ENCODE measurements around the gene IGSF11.

The IGSF11 gene

DNA sequence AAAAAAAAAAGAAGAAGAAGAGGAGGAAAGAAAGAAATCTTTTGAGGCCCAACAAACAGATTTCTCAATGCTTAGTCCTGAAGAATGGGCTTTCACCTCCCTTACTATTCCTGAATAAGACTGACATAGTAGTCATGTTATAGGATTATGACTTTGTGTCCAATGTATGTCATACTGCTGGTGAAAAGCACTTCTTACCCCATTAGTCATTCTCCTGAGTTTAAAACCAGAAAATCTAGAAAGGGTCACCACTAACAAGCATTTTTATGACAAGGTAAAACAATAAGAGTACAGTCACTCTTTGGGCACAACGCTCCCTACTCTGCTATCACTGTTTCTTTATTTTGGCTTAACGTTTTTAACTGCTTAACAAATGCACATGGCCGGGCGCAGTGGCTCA, 88.2 kb downstream of the IGSF11 start:
- H3K4me1 ChIP-seq (ENCODE audit: control insufficient read depth in 1 of 2, insufficient read depth in 1 of 2, low read depth in 1 of 2, low read length in 1 of 2) = no peaks in the 10 kb centered on the region
- H3K27ac ChIP-seq = no peak overlapping the region
- no peaks in the 10 kb centered on the region for H3K27me3 ChIP-seq
- no peak overlapping the region for H3K4me3 ChIP-seq (ENCODE audit: low read depth in 1 of 2, low read length in 1 of 2)
- no peaks in the 10 kb centered on the region for H3K9me3 ChIP-seq
- H3K36me3 ChIP-seq = no peaks in the 10 kb centered on the region
- TF ChIP-seq, protein P1, sequence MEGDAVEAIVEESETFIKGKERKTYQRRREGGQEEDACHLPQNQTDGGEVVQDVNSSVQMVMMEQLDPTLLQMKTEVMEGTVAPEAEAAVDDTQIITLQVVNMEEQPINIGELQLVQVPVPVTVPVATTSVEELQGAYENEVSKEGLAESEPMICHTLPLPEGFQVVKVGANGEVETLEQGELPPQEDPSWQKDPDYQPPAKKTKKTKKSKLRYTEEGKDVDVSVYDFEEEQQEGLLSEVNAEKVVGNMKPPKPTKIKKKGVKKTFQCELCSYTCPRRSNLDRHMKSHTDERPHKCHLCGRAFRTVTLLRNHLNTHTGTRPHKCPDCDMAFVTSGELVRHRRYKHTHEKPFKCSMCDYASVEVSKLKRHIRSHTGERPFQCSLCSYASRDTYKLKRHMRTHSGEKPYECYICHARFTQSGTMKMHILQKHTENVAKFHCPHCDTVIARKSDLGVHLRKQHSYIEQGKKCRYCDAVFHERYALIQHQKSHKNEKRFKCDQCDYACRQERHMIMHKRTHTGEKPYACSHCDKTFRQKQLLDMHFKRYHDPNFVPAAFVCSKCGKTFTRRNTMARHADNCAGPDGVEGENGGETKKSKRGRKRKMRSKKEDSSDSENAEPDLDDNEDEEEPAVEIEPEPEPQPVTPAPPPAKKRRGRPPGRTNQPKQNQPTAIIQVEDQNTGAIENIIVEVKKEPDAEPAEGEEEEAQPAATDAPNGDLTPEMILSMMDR (IDR thresholded peaks at IDR 0.05) = no peak

GRCh38 chr3:118945834-118946233, 88.8 kb downstream of the IGSF11 start:
- H3K27ac ChIP-seq = no peak overlapping the region
- no peaks in the 10 kb centered on the region for H3K9me3 ChIP-seq
- no peaks in the 10 kb centered on the region for H3K36me3 ChIP-seq
- no peaks in the 10 kb centered on the region for H3K27me3 ChIP-seq
- TF ChIP-seq, protein P1 (IDR thresholded peaks at IDR 0.05) = no peak
- no peak overlapping the region for H3K4me3 ChIP-seq (ENCODE audit: low read depth in 1 of 2, low read length in 1 of 2)
- H3K4me1 ChIP-seq (ENCODE audit: control insufficient read depth in 1 of 2, insufficient read depth in 1 of 2, low read depth in 1 of 2, low read length in 1 of 2) = no peaks in the 10 kb centered on the region

GRCh38 chr3:118943597-118943996, 91.0 kb downstream of the IGSF11 start:
- Histone ChIP-seq H3K4me3 (ENCODE audit: low read depth in 1 of 2, low read length in 1 of 2) (no peak overlapping the region), H3K27ac (no peak overlapping the region), H3K4me1 (ENCODE audit: control insufficient read depth in 1 of 2, insufficient read depth in 1 of 2, low read depth in 1 of 2, low read length in 1 of 2) (no peaks in the 10 kb centered on the region), H3K9me3 (no peaks in the 10 kb centered on the region), H3K27me3 (no peaks in the 10 kb centered on the region), H3K36me3 (no peaks in the 10 kb centered on the region)
- TF ChIP-seq, protein P1 (IDR thresholded peaks at IDR 0.05) = no peak

DNA sequence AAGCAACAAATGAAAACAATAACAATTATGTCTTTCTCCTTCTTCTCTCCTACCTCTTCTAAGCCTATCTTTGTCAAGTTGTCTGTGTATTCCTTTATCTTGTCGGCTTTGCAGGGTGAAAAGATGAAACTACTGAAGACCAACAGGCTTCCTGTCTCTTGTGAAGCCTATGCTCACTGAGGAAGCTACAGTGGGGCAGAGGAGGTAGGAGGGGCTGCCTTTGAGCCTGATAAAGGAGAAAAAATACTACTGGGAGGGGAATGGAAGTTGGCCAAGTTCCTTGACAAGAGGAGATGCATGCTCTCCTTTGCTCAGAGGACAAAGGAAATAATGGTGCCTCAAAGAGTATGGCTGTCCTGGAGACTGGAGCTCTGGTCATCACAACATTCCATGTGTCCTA, 92.0 kb downstream of the IGSF11 start:
- TF ChIP-seq, protein P1 (IDR thresholded peaks at IDR 0.05) = no peak
- no peak overlapping the region for H3K4me3 ChIP-seq (ENCODE audit: low read depth in 1 of 2, low read length in 1 of 2)
- no peaks in the 10 kb centered on the region for H3K27me3 ChIP-seq
- no peak overlapping the region for H3K27ac ChIP-seq
- no peaks in the 10 kb centered on the region for H3K36me3 ChIP-seq
- no peaks in the 10 kb centered on the region for H3K4me1 ChIP-seq (ENCODE audit: control insufficient read depth in 1 of 2, insufficient read depth in 1 of 2, low read depth in 1 of 2, low read length in 1 of 2)
- no peaks in the 10 kb centered on the region for H3K9me3 ChIP-seq

- H3K4me1 ChIP-seq (ENCODE audit: control insufficient read depth in 1 of 2, insufficient read depth in 1 of 2, low read depth in 1 of 2, low read length in 1 of 2) = no peaks in the 10 kb centered on the region
- H3K36me3 ChIP-seq = no peaks in the 10 kb centered on the region
- no peaks in the 10 kb centered on the region for H3K27me3 ChIP-seq
- no peak overlapping the region for H3K27ac ChIP-seq
- no peak overlapping the region for H3K4me3 ChIP-seq (ENCODE audit: low read depth in 1 of 2, low read length in 1 of 2)
- no peaks in the 10 kb centered on the region for H3K9me3 ChIP-seq
- TF ChIP-seq, protein P1 (IDR thresholded peaks at IDR 0.05) = no peak
These were observed 92.5 kb downstream of the IGSF11 start for GRCh38 chr3:118942195-118942594.

DNA sequence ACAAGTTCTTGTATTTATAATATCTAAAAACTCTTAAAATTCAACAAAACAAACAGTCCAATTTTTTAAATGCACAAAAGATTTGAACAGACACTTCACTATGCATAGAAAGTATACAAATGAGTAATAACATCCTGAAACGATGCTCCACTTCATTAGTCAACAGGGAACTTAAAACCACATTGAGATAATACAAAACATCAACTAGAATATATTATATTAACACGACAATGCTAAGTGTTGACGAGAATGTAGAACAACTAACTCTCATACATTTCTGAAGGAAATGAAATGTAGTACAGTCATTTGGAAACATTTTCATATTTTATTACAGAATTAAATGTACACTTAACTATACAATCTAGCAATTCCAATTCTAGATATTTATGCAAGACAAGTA, 93.4 kb downstream of the IGSF11 start:
- H3K4me1 ChIP-seq (ENCODE audit: control insufficient read depth in 1 of 2, insufficient read depth in 1 of 2, low read depth in 1 of 2, low read length in 1 of 2) = no peaks in the 10 kb centered on the region
- TF ChIP-seq, protein P1 (IDR thresholded peaks at IDR 0.05) = no peak
- no peaks in the 10 kb centered on the region for H3K27me3 ChIP-seq
- no peak overlapping the region for H3K27ac ChIP-seq
- H3K36me3 ChIP-seq = no peaks in the 10 kb centered on the region
- no peaks in the 10 kb centered on the region for H3K9me3 ChIP-seq
- no peak overlapping the region for H3K4me3 ChIP-seq (ENCODE audit: low read depth in 1 of 2, low read length in 1 of 2)

Measured in neutrophil (primary cell).